ENCODE data around the gene PSD4.

Gene PSD4

GRCh38 chr2:113186433-113186796, 12.6 kb downstream of the PSD4 start:
- no peak for DNase-seq

GRCh38 chr2:113187771-113188170, 14.0 kb downstream of the PSD4 start:
- no peak for DNase-seq

- no peak for DNase-seq
Observed at GRCh38 chr2:113190871-113191270, 17.1 kb downstream of the PSD4 start.

- no peak for DNase-seq
Observed at GRCh38 chr2:113192459-113193100, 18.8 kb downstream of the PSD4 start.

GRCh38 chr2:113195923-113196501, 22.2 kb downstream of the PSD4 start:
- DNase-seq, result no peak

GRCh38 chr2:113196839-113197238, 23.1 kb downstream of the PSD4 start:
- no peak for DNase-seq

GRCh38 chr2:113197347-113198047, 23.7 kb downstream of the PSD4 start:
- DNase-seq, result no peak

GRCh38 chr2:113198048-113198789, 24.4 kb downstream of the PSD4 start:
- no peak for DNase-seq

GRCh38 chr2:113198790-113199612, 25.2 kb downstream of the PSD4 start:
- DNase-seq, result peak; percentile 73

GRCh38 chr2:113200236-113200635, 26.5 kb downstream of the PSD4 start:
- DNase-seq, result no peak

- DNase-seq, result no peak
Observed at GRCh38 chr2:113200736-113201490, 27.1 kb downstream of the PSD4 start.

- no peak for DNase-seq
Observed at GRCh38 chr2:113201496-113202304, 27.9 kb downstream of the PSD4 start.

GRCh38 chr2:113202305-113203216, 28.8 kb downstream of the PSD4 start:
- no peak for DNase-seq

GRCh38 chr2:113203217-113203530, 29.4 kb downstream of the PSD4 start:
- no peak for DNase-seq

- DNase-seq, result peak; percentile 69
Observed at GRCh38 chr2:113203901-113204519, 30.2 kb downstream of the PSD4 start.

GRCh38 chr2:113206251-113206650, 32.5 kb downstream of the PSD4 start:
- DNase-seq, result no peak

- DNase-seq, result no peak
Observed at GRCh38 chr2:113207021-113207420, 33.2 kb downstream of the PSD4 start.

- no peak for DNase-seq
Observed at GRCh38 chr2:113208396-113208795, 34.6 kb downstream of the PSD4 start.

GRCh38 chr2:113209011-113209645, 35.4 kb downstream of the PSD4 start:
- peak; percentile 46 for DNase-seq

Data from fibroblast of upper back skin (primary cell).